Upper lobe of left lung (tissue), 6 donors: Measurements from ENCODE around the gene MAD1L1. TPM values are rescaled to one million over a fixed set of nuclear protein-coding genes. Genes with fewer than 3 reads are reported as not detected.

Experiments
- ATAC-seq, 2 donors: fragments of 200-7000 bp; cut with Tn5 transposase; one replicate each; pipeline ENCODE4 v1.9.1; 2022; ENCODE audit warnings: mild to moderate bottlenecking in 2 of 2, moderate library complexity in 2 of 2; ENCODE audit not compliant: low FRiP score in 2 of 2
- DNase-seq, 2 donors: peaks; one replicate each; pipeline ENCODE4 v3.0.0-alpha.2; 2019 to 2020
- H3K27ac ChIP-seq, 4 donors: fragments of 200-600 bp; sonication (generic); one replicate each; pipeline ENCODE4 v1.5.1; 2016 to 2019
- H3K27me3 ChIP-seq, 4 donors: fragments of 200-600 bp; sonication (generic); one replicate each; pipeline ENCODE4 v1.5.1; 2017 to 2019
- H3K36me3 ChIP-seq, 4 donors: fragments of 200-600 bp; sonication (generic); one replicate each; pipeline ENCODE4 v1.5.1; 2016 to 2019
- H3K4me1 ChIP-seq, 4 donors: fragments of 200-600 bp; sonication (generic); one replicate each; pipeline ENCODE4 v1.5.1; 2018 to 2019
- H3K4me3 ChIP-seq, 4 donors: fragments of 200-600 bp; sonication (generic); one replicate each; pipeline ENCODE4 v1.5.1; 2017 to 2019; ENCODE audit warnings: mild to moderate bottlenecking in 2 of 4, moderate library complexity in 1 of 4
- H3K9me3 ChIP-seq, 4 donors: fragments of 200-600 bp; sonication (generic); one replicate each; pipeline ENCODE4 v1.5.1; 2018 to 2019
- CTCF ChIP-seq, 6 experiments: fragments of 450-650 bp in 4 of 6; fragments of 200-600 bp in 2 of 6; sonication (generic) in 2 of 6; IDR thresholded peaks; one replicate each; pipeline ENCODE4 v1.5.1; 2016 to 2019; ENCODE audit warnings: antibody characterized with exemption in 6 of 6
- EP300 ChIP-seq, 4 donors: sonication (generic); formaldehyde crosslinking; IDR thresholded peaks; one replicate each; pipeline ENCODE4 v1.5.1; 2017; ENCODE audit warnings: antibody characterized with exemption in 4 of 4, control low read depth in 2 of 4
- POLR2A ChIP-seq, 4 donors: fragments of 450-650 bp; IDR thresholded peaks; one replicate each; pipeline ENCODE4 v1.5.1; 2016 to 2017; ENCODE audit warnings: antibody characterized with exemption in 4 of 4, mild to moderate bottlenecking in 2 of 4
- POLR2AphosphoS5 ChIP-seq, 2 donors: sonication (generic); formaldehyde crosslinking; IDR thresholded peaks; one replicate each; pipeline ENCODE4 v1.5.1; 2017; ENCODE audit warnings: antibody characterized with exemption in 2 of 2
- WGBS, 2 donors: methylation state at CpG; one replicate each; pipeline ENCODE4 v1.1.5; 2017 to 2018; 5-methylcytosine and 5-hydroxymethylcytosine counted together
- total RNA-seq, 6 donors: library from RNA; depleted of rRNA in 4 of 6; stranded (reverse); fragments of >200 nt in 4 of 6; gene quantifications; one replicate each; pipeline versions ENCODE4 v1.1.0 to v1.2.1, GENCODE V29; 2016 to 2021
- donor health status: DM: no; HTN: no; CAD: no; lungs with moderate emphysema.
- donor health status: DM: no; HTN: yes; CAD: no; lungs with severe emphysema.

The MAD1L1 gene
- total RNA-seq, 6 donors from 2014 or later = 40.6 to 364 (median 65.6) TPM

- WGBS, 2 donors = 98 to 99% methylated on average over 9 of the region's 10 CpGs
These were observed 345.5 kb downstream of the MAD1L1 start for GRCh38 chr7:1887251-1887650.

GRCh38 chr7:1886361-1887064 lies 346.2 kb downstream of the MAD1L1 start:
- Histone ChIP-seq H3K27me3 (no peaks in the 10 kb centered on the region), H3K4me1 (no peaks in the 10 kb centered on the region), H3K4me3 (no peak overlapping the region), H3K9me3 (no peaks in the 10 kb centered on the region), H3K27ac (no peak overlapping the region), H3K36me3 (peaks cover 0 to 21% (median 9%) of the 10 kb centered on the region in 4 donors)
- no peak for ATAC-seq
- 92 to 97% methylated on average over 6 to 19 of the region's 19 CpGs for WGBS, 2 donors
- DNase-seq = peak in 1 of 2 donors; percentile 59
- TF ChIP-seq EP300 (IDR thresholded peaks at IDR 0.05) = no peak
- TF ChIP-seq CTCF (IDR thresholded peaks at IDR 0.05) = no peak
- no peak for TF ChIP-seq POLR2AphosphoS5 (IDR thresholded peaks at IDR 0.05)
- TF ChIP-seq POLR2A (IDR thresholded peaks at IDR 0.05) = no peak

More at GRCh38 chr7:1887251-1887650, 345.5 kb downstream of the MAD1L1 start:
- ATAC-seq (no peak), DNase-seq (peak in 1 of 2 donors; percentile 27)
- TF ChIP-seq CTCF (IDR thresholded peaks at IDR 0.05) (no peak), POLR2AphosphoS5 (IDR thresholded peaks at IDR 0.05) (no peak), POLR2A (IDR thresholded peaks at IDR 0.05) (no peak)
- Histone ChIP-seq H3K36me3 (peaks cover 0 to 21% (median 11%) of the 10 kb centered on the region in 4 donors), H3K27me3 (no peaks in the 10 kb centered on the region), H3K27ac (no peak overlapping the region), H3K9me3 (no peaks in the 10 kb centered on the region), H3K4me3 (no peak overlapping the region), H3K4me1 (no peaks in the 10 kb centered on the region)

GRCh38 chr7:1885465-1886226 lies 347.1 kb downstream of the MAD1L1 start:
- Histone ChIP-seq H3K27me3 (no peaks in the 10 kb centered on the region), H3K36me3 (peaks cover 0 to 21% (median 9%) of the 10 kb centered on the region in 4 donors), H3K4me3 (no peak overlapping the region), H3K9me3 (no peaks in the 10 kb centered on the region), H3K4me1 (no peaks in the 10 kb centered on the region), H3K27ac (no peak overlapping the region)
- ATAC-seq (no peak), DNase-seq (peak in 1 of 2 donors; percentile 80)
- 90 to 93% methylated on average over 22 to 28 of the region's 28 CpGs for WGBS, 2 donors
- TF ChIP-seq CTCF (IDR thresholded peaks at IDR 0.05) (no peak), EP300 (IDR thresholded peaks at IDR 0.05) (no peak), POLR2A (IDR thresholded peaks at IDR 0.05) (no peak), POLR2AphosphoS5 (IDR thresholded peaks at IDR 0.05) (no peak)

- no peak for TF ChIP-seq CTCF (IDR thresholded peaks at IDR 0.05)
- no peak for TF ChIP-seq EP300 (IDR thresholded peaks at IDR 0.05)
- no peak for TF ChIP-seq POLR2AphosphoS5 (IDR thresholded peaks at IDR 0.05)
- TF ChIP-seq POLR2A (IDR thresholded peaks at IDR 0.05) = no peak
- Histone ChIP-seq H3K36me3 (peaks cover 0 to 21% (median 9%) of the 10 kb centered on the region in 4 donors), H3K27me3 (no peaks in the 10 kb centered on the region), H3K4me1 (no peaks in the 10 kb centered on the region), H3K27ac (no peak overlapping the region), H3K9me3 (no peaks in the 10 kb centered on the region), H3K4me3 (no peak overlapping the region)
- ATAC-seq (no peak), DNase-seq (peak in 1 of 2 donors; percentile 75)
- 94% methylated on average over 18 to 26 of the region's 26 CpGs for WGBS, 2 donors
These were observed 348.0 kb downstream of the MAD1L1 start for GRCh38 chr7:1884583-1885350.
